ENCODE data around the gene ARL4D.
"Not testable (repeated sequence)": the region's sequence is repeated elsewhere in the genome, so short reads cannot be mapped to it uniquely, and the experiment has no call there.

ARL4D gene

DNA sequence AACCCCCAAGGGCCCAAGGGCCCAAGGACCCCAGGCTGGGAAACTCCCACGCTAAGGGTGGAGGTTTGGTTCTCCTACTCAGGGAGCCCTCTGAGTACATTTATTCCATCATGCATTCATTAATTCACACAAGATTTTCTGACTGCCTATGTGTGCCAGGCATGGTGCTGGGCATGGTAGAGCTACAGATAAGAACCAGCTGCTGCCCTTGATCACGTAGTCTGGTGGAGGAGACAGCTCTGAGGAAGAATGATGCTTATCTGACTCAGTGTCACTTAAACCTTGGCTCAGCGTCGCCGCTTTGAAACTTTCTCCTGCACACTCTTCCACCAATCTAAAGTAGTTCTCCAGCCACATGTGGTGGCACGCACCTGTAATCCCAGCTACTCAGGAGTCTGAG, 3.6 kb upstream of the ARL4D start:
- DNase-seq (ENCODE audit: low spot score): no peak

DNA sequence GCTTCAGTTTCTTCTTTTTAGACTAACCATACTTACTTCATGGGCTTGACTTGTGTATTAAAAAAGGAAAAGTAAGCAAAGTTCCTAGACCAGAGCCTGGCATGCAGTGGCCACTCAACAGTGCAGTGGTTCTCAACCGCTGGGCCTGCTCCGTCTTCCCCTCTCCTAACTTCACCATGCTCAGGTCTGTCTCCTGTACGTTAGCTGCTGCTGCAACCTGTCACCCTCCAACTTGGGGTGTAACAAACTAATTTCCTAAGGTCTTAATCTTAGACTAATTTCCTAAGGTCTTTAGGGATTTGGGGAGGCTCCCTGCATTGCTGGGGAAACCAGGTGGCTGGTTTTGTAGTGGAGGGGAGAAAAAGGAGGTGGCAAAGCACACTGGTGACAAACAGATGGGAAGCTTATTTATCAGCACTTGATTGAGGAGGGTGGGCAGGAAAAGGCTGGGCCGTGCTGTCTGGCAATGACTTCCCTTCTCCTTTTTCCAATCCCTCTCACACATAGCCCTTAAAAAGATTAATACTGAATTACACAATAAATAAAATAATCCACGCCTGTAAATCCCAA, 2.2 kb upstream of the ARL4D start:
- DNase-seq (ENCODE audit: low spot score): no peak

- no peak for DNase-seq (ENCODE audit: low spot score)
Measured at GRCh38 chr17:43399839-43400328, 1.1 kb downstream of the ARL4D start.

GRCh38 chr17:43400943-43401717, 2.3 kb downstream of the ARL4D start:
- no peak for DNase-seq (ENCODE audit: low spot score)

DNA sequence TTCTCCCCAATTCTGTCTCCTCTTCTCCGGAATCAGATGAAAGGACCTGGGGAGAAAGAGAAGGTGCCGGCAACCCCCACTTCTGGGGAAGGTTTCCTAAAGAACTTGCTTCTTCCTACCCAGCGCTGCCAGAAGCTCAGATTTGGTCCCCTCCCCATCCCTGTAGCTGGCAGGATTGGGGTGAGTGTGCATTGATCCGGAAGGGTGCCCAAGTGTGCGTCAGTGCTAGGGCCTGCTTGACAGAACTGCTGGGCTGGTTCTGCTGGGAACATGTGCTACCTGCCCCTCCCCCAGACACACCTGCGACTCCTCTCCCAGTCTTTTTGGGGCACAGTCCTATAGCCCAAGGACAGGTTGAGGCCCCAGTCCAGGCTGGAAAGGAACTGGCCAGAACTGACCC, 3.3 kb downstream of the ARL4D start:
- DNase-seq (ENCODE audit: low spot score): no peak

DNA sequence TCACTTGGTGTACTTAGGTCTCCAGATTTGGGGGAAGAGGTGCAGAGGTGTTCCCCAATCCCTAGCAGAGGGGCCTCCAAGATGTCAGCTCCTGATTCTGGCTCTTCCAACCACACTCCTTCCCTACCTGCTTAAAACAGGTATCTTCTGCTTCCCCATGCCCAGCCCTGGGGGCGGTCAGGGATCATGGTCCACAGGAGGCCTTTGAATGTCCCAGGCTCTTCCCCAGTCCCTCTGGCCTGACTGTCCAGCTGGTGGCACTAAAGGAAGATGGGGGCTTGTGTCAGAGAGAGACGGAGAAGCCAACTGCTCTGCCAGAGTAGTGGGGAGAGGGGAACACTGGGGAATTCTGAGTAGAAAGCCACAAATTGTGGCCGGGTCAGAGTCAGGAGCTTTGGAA, 3.8 kb downstream of the ARL4D start:
- no peak for DNase-seq (ENCODE audit: low spot score)

- no peak for DNase-seq (ENCODE audit: low spot score)
Measured at GRCh38 chr17:43403846-43404245, 5.1 kb downstream of the ARL4D start.

DNA sequence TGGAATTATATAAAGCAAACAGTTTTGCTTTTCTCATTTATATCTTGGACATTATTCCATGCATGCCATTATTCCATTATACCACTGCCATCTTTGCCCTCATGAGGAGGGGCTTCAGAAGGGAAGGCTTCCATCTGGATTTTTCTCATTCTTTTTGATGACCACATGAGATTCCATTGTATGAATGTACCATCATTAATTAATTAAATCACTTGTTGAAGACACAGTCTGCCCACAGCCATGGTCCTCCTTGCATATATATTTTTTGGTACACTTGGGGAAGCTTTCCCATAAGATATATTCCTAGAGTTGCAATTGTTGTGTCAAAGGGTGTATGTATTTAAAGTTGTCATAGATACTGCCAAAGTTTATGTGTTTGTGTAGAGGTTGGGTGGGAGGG, 7.1 kb downstream of the ARL4D start:
- DNase-seq (ENCODE audit: low spot score): no peak

- no peak for DNase-seq (ENCODE audit: low spot score)
Measured at GRCh38 chr17:43406676-43407645, 8.2 kb downstream of the ARL4D start.

GRCh38 chr17:43409131-43409530, 10.3 kb downstream of the ARL4D start:
- no peak for DNase-seq (ENCODE audit: low spot score)

- DNase-seq (ENCODE audit: low spot score): no peak
Measured at GRCh38 chr17:43410557-43411368, 12.0 kb downstream of the ARL4D start.

DNA sequence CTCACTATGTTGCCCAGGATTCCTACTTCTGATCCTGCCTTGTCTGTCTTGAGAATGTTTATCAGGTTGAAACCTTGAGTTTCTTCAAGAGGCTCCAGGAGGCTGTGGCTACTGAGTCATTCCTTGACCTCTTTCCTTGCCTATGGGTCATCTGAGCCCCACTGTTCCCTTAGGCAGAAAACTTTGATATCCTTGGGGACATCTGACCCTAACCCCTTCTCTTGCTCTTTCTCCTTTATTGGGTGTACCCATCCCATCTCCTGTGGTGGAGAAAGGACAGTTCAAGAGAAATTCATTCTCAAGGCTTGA, 12.5 kb downstream of the ARL4D start:
- no peak for DNase-seq (ENCODE audit: low spot score)

DNA sequence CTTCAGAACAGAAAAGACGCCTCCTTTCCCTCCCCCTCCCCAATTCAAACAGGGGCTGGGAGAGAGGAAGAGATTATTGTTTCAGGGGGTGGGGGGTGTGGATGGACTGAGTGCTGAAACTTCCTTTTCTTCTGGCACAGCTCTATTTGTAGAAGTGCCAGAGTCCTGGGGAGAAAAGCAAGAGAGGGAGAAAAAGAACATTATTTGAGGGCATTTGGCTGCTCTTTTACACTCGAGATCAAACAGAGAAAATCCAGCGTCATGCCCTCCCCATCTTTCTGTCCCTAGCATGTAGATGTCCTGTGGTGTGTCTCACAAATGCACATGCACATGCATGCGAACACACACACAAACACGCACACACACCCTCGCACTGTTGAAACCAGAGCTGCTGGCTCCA, 13.0 kb downstream of the ARL4D start:
- DNase-seq (ENCODE audit: low spot score): no peak

GRCh38 chr17:43412166-43412565, 13.4 kb downstream of the ARL4D start:
- DNase-seq (ENCODE audit: low spot score): no peak

DNA sequence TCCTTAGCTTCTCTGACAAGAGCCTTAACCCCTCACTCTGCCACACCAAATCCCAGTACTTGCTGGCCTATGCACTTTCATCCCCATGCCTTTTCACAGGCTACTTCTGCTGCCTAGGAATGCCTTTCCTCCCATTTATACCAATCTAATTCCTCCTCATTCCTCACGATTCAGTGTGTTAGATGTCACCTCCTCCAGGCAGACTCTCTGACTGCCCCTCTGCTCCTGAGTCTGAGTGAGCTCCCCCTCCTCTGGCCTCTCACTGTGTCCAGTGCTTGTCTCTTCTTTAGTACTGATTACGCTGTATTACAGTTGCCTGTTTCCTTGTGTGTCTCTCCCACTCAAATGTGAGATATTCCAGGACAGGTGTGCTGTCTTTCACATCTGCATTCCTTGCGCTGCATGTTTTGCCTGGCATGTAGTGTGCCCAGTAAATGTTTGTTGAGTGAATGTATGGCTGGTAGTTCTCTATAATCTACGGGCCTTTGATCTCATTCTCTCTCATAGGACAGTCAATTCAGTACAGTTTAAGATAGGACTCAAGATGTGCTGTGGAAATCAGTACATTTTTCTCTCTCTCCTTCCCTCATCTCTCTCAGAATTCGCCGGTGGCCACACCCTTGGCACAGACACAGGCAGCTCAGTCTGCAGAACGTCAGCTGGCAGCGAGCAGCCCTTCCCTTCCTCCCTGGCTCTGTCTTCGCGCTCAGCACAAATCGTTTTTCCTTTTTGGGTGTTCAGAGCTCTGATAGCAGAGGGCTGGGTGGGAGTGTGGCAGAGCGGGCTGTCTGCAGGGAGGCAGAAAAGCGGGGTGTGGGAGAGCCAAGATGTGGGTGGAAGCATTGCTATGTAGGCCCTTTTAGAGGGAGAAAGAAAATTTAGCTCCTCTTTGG, 18.5 kb downstream of the ARL4D start:
- no peak for DNase-seq (ENCODE audit: low spot score)

GRCh38 chr17:43418441-43419374, 19.9 kb downstream of the ARL4D start:
- no peak for DNase-seq (ENCODE audit: low spot score)

DNA sequence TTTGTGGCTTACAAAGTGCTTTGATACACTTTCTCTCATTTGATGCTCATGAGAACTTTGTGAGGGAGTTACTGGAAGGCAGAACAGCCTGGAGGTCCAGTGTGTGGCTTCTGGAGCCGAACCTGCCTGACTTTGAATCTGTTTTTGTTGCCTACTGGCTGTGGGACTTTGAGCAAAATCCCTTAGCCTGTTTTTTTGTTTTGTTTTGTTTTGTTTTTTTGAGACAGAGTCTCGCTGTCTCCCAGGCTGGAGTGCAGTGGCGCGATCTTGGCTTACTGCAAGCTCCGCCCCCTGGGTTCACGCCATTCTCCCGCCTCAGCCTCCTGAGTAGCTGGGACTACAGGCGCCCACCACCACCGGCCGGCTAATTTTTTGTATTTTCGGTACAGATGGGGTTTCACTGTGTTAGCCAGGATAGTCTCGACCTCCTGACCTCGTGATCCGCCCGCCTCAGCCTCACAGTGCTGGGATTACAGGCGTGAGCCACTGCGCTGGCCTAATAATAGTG, 20.6 kb downstream of the ARL4D start:
- not testable (repeated sequence) for DNase-seq (ENCODE audit: low spot score)

GRCh38 chr17:43423777-43424455, 25.1 kb downstream of the ARL4D start:
- no peak for DNase-seq (ENCODE audit: low spot score)
